LNCAP (cell line): Measurements from ENCODE around the gene TRIM46.

ENCODE experiments used
- TF ChIP-seq, protein P1 (sequence below): fragments of 450-650 bp; IDR thresholded peaks from 2 replicates; pipeline ENCODE4 v1.5.1; 2017; ENCODE audit warnings: mild to moderate bottlenecking

The TRIM46 gene

DNA sequence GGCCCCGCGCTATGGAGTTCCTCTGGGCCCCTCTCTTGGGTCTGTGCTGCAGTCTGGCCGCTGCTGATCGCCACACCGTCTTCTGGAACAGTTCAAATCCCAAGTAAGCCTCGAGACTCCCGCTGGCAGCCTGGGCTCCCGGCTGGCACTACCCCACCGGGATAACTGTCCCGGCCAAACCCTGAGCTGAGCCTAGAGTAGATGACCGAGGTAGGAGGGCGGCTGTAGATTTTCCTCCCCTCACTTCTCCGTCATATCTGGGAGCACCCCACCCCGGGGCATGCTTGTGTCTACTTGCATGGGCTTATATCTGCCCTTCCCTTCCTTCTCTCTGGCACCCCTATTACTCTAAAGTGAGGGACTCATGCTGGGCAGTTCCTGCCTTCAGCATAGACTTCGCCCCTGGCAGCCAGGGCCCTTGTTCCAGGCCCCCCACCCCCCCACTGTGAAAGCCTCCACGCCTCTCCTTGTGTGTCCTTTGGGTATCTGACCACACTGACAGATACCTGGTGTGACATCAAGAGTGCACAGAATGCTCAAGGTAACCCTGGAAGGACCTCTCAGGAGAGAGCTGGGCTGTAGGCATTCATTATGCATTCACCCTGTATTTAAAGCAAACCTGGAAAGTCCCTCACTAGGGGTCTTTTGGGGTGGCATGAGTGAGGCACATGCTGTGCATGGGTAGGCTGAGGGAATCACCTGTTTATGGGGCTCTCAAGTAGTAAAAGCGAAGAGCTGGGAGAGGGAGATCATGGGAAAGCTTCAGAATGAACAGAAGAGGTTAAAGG lies 45.5 kb upstream of the TRIM46 start:
- TF ChIP-seq, protein P1, sequence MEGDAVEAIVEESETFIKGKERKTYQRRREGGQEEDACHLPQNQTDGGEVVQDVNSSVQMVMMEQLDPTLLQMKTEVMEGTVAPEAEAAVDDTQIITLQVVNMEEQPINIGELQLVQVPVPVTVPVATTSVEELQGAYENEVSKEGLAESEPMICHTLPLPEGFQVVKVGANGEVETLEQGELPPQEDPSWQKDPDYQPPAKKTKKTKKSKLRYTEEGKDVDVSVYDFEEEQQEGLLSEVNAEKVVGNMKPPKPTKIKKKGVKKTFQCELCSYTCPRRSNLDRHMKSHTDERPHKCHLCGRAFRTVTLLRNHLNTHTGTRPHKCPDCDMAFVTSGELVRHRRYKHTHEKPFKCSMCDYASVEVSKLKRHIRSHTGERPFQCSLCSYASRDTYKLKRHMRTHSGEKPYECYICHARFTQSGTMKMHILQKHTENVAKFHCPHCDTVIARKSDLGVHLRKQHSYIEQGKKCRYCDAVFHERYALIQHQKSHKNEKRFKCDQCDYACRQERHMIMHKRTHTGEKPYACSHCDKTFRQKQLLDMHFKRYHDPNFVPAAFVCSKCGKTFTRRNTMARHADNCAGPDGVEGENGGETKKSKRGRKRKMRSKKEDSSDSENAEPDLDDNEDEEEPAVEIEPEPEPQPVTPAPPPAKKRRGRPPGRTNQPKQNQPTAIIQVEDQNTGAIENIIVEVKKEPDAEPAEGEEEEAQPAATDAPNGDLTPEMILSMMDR, result no peak

DNA sequence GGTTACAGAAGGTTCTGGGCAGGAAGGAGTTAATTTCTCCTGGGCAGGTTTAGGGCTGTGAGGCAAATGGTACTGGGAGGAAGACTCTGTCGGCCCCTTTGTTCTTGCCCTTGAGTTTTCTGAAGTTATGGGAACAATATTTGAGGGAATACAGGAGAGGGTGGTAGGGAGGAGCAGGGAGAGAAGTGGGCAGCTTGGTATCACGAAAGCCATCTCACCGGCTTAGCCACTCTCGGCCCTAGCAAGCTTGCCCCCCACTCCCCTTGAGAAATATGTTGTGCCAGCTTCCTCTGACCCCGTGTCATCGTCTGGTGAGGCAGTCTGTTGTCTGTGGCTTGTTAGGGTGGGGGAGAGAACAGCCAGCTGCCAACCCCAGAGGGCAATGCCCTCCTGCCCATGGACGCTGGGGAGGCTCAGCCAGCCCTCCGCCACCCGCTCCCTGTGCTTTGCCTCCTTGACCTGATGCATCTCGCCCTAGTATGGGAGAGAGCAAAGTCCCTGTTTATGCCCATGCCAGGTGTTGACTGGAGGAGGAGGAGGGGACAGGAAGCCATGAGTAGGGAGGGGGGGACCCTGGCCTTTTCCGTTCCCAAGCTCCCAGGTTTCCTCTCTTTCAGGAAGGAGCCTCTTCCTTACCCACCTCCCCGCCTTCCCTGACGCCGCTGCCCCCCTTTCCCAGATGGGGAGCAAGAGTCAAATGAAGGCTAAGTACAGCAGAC lies 44.7 kb upstream of the TRIM46 start:
- TF ChIP-seq, protein P1, result no peak

DNA sequence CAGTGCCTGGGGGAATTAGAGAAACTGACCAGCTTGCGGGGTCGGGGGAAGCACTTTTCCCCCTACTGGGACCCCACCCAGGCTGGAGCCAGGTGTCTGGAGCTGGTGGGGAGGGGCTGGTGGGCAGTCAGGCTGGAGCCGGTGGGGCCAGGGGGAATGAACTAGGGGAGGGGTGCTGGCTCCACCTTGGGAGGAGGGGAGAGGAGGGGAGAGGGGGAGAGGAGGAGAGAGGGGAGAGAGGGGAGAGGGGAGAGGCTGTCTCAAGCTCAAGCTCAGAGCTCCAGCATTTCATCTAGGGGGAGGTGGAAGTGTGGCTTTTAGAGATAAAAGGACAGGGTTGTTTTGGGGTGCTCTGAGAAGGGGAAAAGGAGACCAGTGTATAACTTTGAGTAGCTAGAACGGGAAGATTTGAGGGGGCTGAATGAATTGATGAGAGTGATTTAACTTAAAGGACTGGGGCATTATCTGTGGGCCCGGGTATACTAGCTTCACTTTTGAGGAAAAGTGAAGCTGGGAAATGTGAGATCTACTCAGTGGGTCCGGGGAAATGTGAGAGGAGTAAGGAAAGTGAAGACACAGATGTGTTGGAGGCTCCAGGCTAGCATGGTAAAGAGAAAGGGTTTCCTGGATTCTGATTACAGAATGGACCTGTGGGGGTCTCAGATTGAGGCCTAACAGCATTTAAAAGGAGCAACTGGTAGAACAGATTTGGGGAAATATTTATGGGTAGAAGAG lies 43.2 kb upstream of the TRIM46 start:
- TF ChIP-seq, protein P1, result no peak

DNA sequence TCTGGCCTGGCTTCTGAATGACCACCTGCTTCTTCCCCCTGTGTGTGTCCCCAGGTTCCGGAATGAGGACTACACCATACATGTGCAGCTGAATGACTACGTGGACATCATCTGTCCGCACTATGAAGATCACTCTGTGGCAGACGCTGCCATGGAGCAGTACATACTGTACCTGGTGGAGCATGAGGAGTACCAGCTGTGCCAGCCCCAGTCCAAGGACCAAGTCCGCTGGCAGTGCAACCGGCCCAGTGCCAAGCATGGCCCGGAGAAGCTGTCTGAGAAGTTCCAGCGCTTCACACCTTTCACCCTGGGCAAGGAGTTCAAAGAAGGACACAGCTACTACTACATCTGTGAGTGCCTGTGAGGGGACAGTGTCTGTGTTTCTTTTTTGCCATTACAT lies 42.4 kb upstream of the TRIM46 start:
- TF ChIP-seq, protein P1, result no peak

DNA sequence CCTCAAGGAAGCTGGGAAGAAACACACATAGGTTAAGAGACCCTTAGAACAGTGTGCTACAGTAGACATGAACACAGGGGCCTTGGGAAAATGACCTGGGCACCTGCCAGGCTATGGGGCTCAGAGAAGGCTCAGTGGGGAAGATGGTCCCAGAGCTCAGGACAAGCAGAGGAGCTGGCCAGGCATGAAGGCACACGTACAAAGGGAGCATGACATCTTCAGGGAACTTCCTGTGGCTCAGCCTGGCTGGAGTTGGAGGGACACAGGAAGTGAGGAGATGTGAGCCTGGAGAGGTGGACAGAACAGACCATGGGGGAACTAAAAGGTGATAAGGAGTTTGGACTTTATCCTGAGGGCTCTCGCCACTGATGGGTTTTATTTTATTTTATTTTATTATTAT lies 41.8 kb upstream of the TRIM46 start:
- TF ChIP-seq, protein P1, result no peak

DNA sequence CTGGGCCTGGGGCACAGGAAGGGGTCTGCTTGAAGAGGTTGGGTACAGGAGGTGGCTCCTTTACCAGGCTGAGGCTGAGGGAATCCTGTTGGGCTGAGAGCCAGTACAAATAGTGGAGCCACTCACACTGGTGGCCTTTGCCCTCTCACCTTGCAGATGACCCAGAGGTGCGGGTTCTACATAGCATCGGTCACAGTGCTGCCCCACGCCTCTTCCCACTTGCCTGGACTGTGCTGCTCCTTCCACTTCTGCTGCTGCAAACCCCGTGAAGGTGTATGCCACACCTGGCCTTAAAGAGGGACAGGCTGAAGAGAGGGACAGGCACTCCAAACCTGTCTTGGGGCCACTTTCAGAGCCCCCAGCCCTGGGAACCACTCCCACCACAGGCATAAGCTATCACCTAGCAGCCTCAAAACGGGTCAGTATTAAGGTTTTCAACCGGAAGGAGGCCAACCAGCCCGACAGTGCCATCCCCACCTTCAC lies 39.8 kb upstream of the TRIM46 start:
- TF ChIP-seq, protein P1, result no peak

DNA sequence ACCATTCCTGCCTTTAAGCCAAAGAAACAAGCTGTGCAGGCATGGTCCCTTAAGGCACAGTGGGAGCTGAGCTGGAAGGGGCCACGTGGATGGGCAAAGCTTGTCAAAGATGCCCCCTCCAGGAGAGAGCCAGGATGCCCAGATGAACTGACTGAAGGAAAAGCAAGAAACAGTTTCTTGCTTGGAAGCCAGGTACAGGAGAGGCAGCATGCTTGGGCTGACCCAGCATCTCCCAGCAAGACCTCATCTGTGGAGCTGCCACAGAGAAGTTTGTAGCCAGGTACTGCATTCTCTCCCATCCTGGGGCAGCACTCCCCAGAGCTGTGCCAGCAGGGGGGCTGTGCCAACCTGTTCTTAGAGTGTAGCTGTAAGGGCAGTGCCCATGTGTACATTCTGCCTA lies 39.3 kb upstream of the TRIM46 start:
- TF ChIP-seq, protein P1, result no peak
